Measurements from ENCODE around the gene SMOC2.

DNA sequence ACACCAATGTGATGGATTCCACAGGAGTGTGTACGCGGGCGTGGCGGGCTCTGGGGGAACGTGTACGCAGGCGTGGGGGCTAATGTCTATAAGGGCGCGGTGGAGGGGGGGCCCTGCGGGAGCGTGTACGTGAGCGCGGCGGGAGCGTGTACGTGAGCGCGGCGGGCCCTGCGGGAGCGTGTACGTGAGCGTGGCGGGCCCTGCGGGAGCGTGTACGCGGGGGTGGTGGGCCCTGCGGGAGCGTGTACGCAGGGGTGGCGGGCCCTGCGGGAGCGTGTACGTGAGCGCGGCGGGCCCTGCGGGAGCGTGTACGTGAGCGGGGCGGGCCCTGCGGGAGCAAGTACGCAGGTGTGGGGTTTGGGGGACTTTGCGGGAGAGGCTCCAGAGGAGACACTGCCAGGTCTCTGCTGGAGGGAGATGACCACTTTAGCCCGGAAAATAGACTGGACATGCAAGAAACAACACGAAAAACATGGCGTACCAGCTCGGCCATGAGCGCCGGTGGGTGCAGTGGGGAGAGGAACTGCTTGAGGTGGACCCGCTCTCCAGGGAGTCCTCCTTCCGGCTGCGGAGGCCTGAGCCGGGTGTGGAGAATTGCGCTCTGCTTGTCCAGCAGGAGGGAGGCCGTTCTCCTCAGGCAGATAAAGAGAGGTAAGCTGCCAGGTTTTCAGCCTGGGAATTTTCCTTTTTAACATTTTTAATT lies 27.8 kb upstream of the SMOC2 start:
- TF ChIP-seq YY1 (IDR thresholded peaks at IDR 0.05; ENCODE audit: low read depth) (no peak), CEBPB (IDR thresholded peaks at IDR 0.05) (no peak), TAF1 (IDR thresholded peaks at IDR 0.05; ENCODE audit: low read depth) (no peak), TCF12 (IDR thresholded peaks at IDR 0.05; ENCODE audit: low read depth) (no peak), EGR1 (IDR thresholded peaks at IDR 0.05) (no peak), RAD21 (IDR thresholded peaks at IDR 0.05; ENCODE audit: low read depth) (no peak), CREB1 (IDR thresholded peaks at IDR 0.05; ENCODE audit: low read depth) (no peak), FOXM1 (IDR thresholded peaks at IDR 0.05; ENCODE audit: borderline replicate concordance, low read depth) (no peak), TEAD4 (IDR thresholded peaks at IDR 0.05) (no peak)
- TF ChIP-seq, protein P1, sequence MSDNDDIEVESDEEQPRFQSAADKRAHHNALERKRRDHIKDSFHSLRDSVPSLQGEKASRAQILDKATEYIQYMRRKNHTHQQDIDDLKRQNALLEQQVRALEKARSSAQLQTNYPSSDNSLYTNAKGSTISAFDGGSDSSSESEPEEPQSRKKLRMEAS (IDR thresholded peaks at IDR 0.05) = no peak
- TF ChIP-seq, protein P2, sequence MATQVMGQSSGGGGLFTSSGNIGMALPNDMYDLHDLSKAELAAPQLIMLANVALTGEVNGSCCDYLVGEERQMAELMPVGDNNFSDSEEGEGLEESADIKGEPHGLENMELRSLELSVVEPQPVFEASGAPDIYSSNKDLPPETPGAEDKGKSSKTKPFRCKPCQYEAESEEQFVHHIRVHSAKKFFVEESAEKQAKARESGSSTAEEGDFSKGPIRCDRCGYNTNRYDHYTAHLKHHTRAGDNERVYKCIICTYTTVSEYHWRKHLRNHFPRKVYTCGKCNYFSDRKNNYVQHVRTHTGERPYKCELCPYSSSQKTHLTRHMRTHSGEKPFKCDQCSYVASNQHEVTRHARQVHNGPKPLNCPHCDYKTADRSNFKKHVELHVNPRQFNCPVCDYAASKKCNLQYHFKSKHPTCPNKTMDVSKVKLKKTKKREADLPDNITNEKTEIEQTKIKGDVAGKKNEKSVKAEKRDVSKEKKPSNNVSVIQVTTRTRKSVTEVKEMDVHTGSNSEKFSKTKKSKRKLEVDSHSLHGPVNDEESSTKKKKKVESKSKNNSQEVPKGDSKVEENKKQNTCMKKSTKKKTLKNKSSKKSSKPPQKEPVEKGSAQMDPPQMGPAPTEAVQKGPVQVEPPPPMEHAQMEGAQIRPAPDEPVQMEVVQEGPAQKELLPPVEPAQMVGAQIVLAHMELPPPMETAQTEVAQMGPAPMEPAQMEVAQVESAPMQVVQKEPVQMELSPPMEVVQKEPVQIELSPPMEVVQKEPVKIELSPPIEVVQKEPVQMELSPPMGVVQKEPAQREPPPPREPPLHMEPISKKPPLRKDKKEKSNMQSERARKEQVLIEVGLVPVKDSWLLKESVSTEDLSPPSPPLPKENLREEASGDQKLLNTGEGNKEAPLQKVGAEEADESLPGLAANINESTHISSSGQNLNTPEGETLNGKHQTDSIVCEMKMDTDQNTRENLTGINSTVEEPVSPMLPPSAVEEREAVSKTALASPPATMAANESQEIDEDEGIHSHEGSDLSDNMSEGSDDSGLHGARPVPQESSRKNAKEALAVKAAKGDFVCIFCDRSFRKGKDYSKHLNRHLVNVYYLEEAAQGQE (IDR thresholded peaks at IDR 0.05; ENCODE audit: low read depth) = no peak
